PFSK-1 (cell line): ENCODE data around the gene NT5DC1.

Experiments used
- FOXP2 ChIP-seq: optimal IDR thresholded peaks from 2 replicates; pipeline ENCODE3; 2011; ENCODE audit warnings: borderline replicate concordance, control low read depth, inconsistent platforms; ENCODE audit not compliant: insufficient read depth; ENCODE audit errors: extremely low read length, extremely low read depth
- POLR2AphosphoS5 ChIP-seq: IDR thresholded peaks from 2 replicates; pipeline ENCODE4 v1.6.1; 2012; ENCODE audit warnings: low read depth, mild to moderate bottlenecking, control low read depth, low read length, moderate library complexity
- REST ChIP-seq, 2 experiments: IDR thresholded peaks; 2 replicates each; pipeline versions ENCODE4 v1.6.1 to v1.8.0; 2011 to 2012; ENCODE audit warnings: low read depth in 2 of 2, low read length in 2 of 2, control low read depth in 1 of 2, inconsistent platforms in 1 of 2, mild to moderate bottlenecking in 1 of 2, moderate library complexity in 1 of 2; ENCODE audit not compliant: insufficient read depth in 1 of 2

- TF ChIP-seq POLR2AphosphoS5 (no peak), REST (IDR thresholded peaks at IDR 0.05; ENCODE audit: insufficient read depth in 1 of 2, low read depth in 2 of 2, low read length in 2 of 2) (no peak), FOXP2 (no peak)
Measured at GRCh38 chr6:116170358-116171057, 69.9 kb downstream of the NT5DC1 start.
